HFFc6 (cell line): ENCODE data around the gene SS18. TPM values are rescaled to one million over a fixed set of nuclear protein-coding genes. Genes with fewer than 3 reads are reported as not detected.
"Not testable (repeated sequence)": the region's sequence is repeated elsewhere in the genome, so short reads cannot be mapped to it uniquely, and the experiment has no call there.

Experiments used
- DNase-seq: peaks from one replicate; pipeline ENCODE4 v3.0.0-alpha.2; 2018
- H3K27ac Mint-ChIP-seq: 2 replicates; pipeline ENCODE4 v1.8.0; 2020; ENCODE audit warnings: mild to moderate bottlenecking, mixed read lengths
- H3K27me3 Mint-ChIP-seq: 2 replicates; pipeline ENCODE4 v1.8.0; 2021; ENCODE audit warnings: mild to moderate bottlenecking, moderate library complexity, mixed read lengths; ENCODE audit not compliant: insufficient read depth
- H3K36me3 Mint-ChIP-seq: 2 replicates; pipeline ENCODE4 v1.8.0; 2021; ENCODE audit warnings: low read depth, mixed read lengths
- H3K4me1 Mint-ChIP-seq: 2 replicates; pipeline ENCODE4 v1.8.0; 2020; ENCODE audit warnings: low read depth, mixed read lengths
- H3K4me3 Mint-ChIP-seq: 2 replicates; pipeline ENCODE4 v1.8.0; 2020; ENCODE audit warnings: mild to moderate bottlenecking, moderate library complexity, mixed read lengths
- H3K9me3 Mint-ChIP-seq: 2 replicates; pipeline ENCODE4 v1.8.0; 2020; ENCODE audit warnings: mild to moderate bottlenecking, mixed read lengths
- CTCF ChIP-seq: fragments of 200-600 bp; sonication (generic); IDR thresholded peaks from 2 replicates; pipeline ENCODE4 v1.5.0; 2021; ENCODE audit warnings: antibody characterized with exemption, mild to moderate bottlenecking
- long read RNA-seq: library from polyadenylated mRNA; unstranded; transcript quantifications from one replicate; pipeline ENCODE4 v2.0.0, GENCODE V29; 2019
- total RNA-seq, 6 experiments: library from RNA; stranded (reverse); fragmentation: NEBNext Ultra II Directional; extraction: Animal tissue kit (Norgen Biotek cat#: 25700); gene quantifications; 2 replicates in 1 of 6; 3 replicates in 5 of 6; pipeline ENCODE4 v1.2.3, GENCODE V29; 2021

Gene SS18
- total RNA-seq: 10 to 100 TPM; 59.6 to 70.1 (median 67.9) TPM
- long read RNA-seq, transcript SS18-203 (11 exons, 3,414 nt): minor isoform, 16 of 95 reads
- long read RNA-seq, transcript SS18-201 (10 exons, 1,836 nt): major isoform, 40 of 95 reads
- long read RNA-seq, partial matches to known transcripts: 5 of 95 reads
- long read RNA-seq, other reads (novel, unspliced or antisense): 28 of 95 reads

GRCh38 chr18:26090130-26091046, at the start of gene SS18:
SS18 (minus strand) TSS chr18:26090613; CDS start chr18:26090569, 44 bp downstream.
- Mint-ChIP-seq H3K27ac (peak within 1 kb of the TSS; percentile 96), H3K36me3 (peaks cover 18% of the 10 kb centered on the region), H3K4me3 (peak within 1 kb of the TSS; percentile 92), H3K4me1 (peaks cover 33% of the 10 kb centered on the region), H3K9me3 (no peaks in the 10 kb centered on the region), H3K27me3 (no peaks in the 10 kb centered on the region; the same call in 1 of the 2 replicates)
- no peak; the same call in 1 of the 2 replicates for TF ChIP-seq CTCF
- peak; percentile 91 for DNase-seq

GRCh38 chr18:26135548-26135947, 45.1 kb upstream of the SS18 start:
- no peak for TF ChIP-seq CTCF
- Mint-ChIP-seq H3K36me3 (no peaks in the 10 kb centered on the region), H3K27ac (no peak overlapping the region), H3K9me3 (no peaks in the 10 kb centered on the region), H3K4me1 (no peaks in the 10 kb centered on the region), H3K27me3 (peaks cover 2% of the 10 kb centered on the region), H3K4me3 (no peak overlapping the region)
- DNase-seq: no peak

GRCh38 chr18:26134107-26134506, 43.7 kb upstream of the SS18 start:
- Mint-ChIP-seq H3K36me3 (no peaks in the 10 kb centered on the region), H3K27ac (no peak overlapping the region), H3K27me3 (peaks cover 2% of the 10 kb centered on the region; the same call in 1 of the 2 replicates), H3K4me3 (no peak overlapping the region), H3K9me3 (no peaks in the 10 kb centered on the region), H3K4me1 (no peaks in the 10 kb centered on the region)
- TF ChIP-seq CTCF: no peak
- DNase-seq: no peak

GRCh38 chr18:26133652-26134051, 43.2 kb upstream of the SS18 start, which contains the start of gene PSMA8:
PSMA8 (plus strand) TSS chr18:26133869; CDS start chr18:26133966, 97 bp downstream.
- DNase-seq: no peak
- peaks cover 2% of the 10 kb centered on the region; the same call in 1 of the 2 replicates for H3K27me3 Mint-ChIP-seq
- H3K9me3 Mint-ChIP-seq: no peaks in the 10 kb centered on the region
- no peak within 1 kb of the TSS for H3K27ac Mint-ChIP-seq
- no peaks in the 10 kb centered on the region for H3K36me3 Mint-ChIP-seq
- no peaks in the 10 kb centered on the region for H3K4me1 Mint-ChIP-seq
- no peak within 1 kb of the TSS for H3K4me3 Mint-ChIP-seq
- no peak for TF ChIP-seq CTCF

GRCh38 chr18:26128192-26128591, 37.8 kb upstream of the SS18 start:
- H3K4me3 Mint-ChIP-seq, H3K36me3 Mint-ChIP-seq, H3K27ac Mint-ChIP-seq, H3K9me3 Mint-ChIP-seq, H3K27me3 Mint-ChIP-seq, DNase-seq, H3K4me1 Mint-ChIP-seq: not testable (repeated sequence)

- DNase-seq: no peak
- no peaks in the 10 kb centered on the region for H3K9me3 Mint-ChIP-seq
- H3K4me1 Mint-ChIP-seq: no peaks in the 10 kb centered on the region
- peaks cover 3% of the 10 kb centered on the region; the same call in 1 of the 2 replicates for H3K27me3 Mint-ChIP-seq
- no peak overlapping the region for H3K27ac Mint-ChIP-seq
- no peaks in the 10 kb centered on the region for H3K36me3 Mint-ChIP-seq
- no peak overlapping the region for H3K4me3 Mint-ChIP-seq
- no peak for TF ChIP-seq CTCF
Observed at GRCh38 chr18:26127786-26128185, 37.4 kb upstream of the SS18 start.

- not testable (repeated sequence) for H3K27ac Mint-ChIP-seq, H3K36me3 Mint-ChIP-seq, DNase-seq, H3K9me3 Mint-ChIP-seq, H3K27me3 Mint-ChIP-seq, H3K4me3 Mint-ChIP-seq
- peaks cover 15% of the 10 kb centered on the region; the same call in 1 of the 2 replicates for H3K4me1 Mint-ChIP-seq
Observed at GRCh38 chr18:26121994-26122393, 31.6 kb upstream of the SS18 start.
